Measurements from ENCODE around the gene HHAT.

DNA sequence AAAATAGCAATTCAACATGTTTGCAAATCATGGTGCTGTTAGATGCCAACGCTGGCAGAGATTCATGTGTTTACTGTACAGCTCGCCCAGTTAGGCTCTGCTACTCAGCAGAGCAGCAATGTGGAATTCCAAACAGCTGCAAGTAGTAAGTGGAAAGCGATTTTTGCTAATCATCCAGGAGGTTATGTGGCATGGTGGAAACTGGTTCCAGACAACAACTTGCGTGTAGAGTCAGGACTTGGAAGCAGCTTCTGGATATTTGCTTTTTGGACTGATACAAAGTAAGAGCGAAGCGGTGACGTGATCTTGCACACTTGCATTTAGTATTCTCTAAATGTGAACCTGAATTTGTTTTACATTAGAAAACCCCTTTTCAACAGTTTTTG, 27.1 kb upstream of the HHAT start:
- TF ChIP-seq CTCF (IDR thresholded peaks at IDR 0.05) (no peak), POLR2AphosphoS5 (IDR thresholded peaks at IDR 0.05; ENCODE audit: insufficient read depth in 1 of 2, low read depth in 1 of 2) (no peak)

Measured in vagina (tissue), 2 donors.